HG02852 (cell line): ENCODE measurements around the gene CLIC3.
"Not testable (repeated sequence)": the region's sequence is repeated elsewhere in the genome, so short reads cannot be mapped to it uniquely, and the experiment has no call there.

Experiments
- ATAC-seq: cut with Tn5 transposase; IDR thresholded peaks from one replicate; pipeline ENCODE4 v1.9.1; 2021; ENCODE audit warnings: mild to moderate bottlenecking, moderate library complexity; ENCODE audit not compliant: unreplicated experiment

Gene CLIC3

DNA sequence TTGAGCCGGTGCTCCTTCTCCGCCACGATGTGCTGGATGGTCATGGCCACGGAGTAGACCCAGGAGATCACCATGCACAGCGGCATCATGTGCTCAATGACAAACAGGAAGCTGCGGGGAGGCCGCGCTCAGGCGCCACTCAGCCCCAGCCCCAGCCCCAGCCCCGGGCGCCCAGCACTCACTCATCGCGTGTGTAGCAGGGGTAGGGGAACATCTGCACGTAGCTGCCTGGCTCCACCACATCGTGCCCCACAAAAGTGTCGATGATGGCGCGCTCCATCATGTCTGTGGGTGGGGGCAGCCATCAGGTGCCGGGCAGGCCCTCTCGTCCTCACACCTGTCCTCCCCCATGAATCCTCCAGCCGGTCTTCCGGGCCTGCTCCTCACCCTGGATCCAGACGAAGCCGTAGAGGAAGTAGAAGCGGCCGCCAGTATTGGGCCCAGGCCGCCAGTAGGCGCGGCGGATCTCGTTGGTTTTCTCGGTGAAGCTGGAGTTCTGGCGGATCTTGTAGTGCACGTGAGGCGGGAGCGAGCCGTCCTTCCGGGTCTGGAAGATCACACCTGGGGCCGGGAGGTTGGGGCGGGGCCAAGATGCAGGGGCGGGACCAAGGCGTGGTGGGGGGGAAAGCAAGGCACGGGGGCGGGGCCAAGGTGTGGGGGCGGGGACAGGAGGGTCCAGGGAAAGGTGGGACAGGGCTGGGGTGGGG is 21.6 kb upstream of the CLIC3 start:
- ATAC-seq, result no peak

DNA sequence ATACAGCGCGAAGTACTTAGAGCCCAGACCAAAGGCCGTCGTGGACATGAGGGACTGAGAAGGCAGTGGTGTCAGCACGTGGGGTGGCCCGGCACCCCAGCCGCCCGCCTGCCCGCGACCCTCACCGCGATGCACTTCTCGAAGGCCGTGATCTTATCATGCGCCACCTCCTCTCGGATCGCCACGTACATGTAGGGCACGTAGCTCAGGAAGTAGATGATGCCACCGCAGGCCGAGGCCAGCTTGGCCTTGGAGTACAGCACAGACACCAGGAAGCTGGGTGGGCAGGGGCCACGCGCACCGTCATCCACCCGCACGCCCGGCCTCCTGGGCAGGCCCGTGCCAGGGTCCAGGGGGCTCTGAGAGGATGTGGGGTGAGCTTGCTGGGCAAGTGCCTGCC is 20.7 kb upstream of the CLIC3 start:
- no peak for ATAC-seq

DNA sequence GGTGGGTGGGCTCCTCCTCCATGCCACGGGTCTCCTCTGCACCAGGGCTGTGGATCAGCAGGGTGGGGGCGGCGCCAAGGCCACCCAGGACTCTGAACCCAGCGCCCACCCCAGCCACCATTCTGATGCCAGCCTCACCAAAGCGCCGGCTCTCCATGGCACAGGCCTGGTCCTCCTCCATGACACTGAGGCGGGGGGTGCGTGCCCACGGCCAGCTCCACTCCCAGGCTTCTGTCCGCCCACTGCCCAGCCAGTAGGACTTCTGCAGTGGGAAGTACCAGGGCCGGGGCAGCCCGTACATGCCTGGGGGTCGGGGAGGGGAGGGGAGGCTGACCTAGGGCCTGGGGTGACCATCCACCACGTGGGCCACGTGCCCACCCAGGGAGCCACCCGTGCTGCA is 20.1 kb upstream of the CLIC3 start:
- ATAC-seq, result no peak

- ATAC-seq, result no peak
Measured at GRCh38 chr9:137015976-137016375, 19.6 kb upstream of the CLIC3 start.

- ATAC-seq, result no peak
Measured at GRCh38 chr9:137015540-137015930, 19.2 kb upstream of the CLIC3 start.

- ATAC-seq, result no peak
Measured at GRCh38 chr9:137014776-137015539, 18.6 kb upstream of the CLIC3 start.

DNA sequence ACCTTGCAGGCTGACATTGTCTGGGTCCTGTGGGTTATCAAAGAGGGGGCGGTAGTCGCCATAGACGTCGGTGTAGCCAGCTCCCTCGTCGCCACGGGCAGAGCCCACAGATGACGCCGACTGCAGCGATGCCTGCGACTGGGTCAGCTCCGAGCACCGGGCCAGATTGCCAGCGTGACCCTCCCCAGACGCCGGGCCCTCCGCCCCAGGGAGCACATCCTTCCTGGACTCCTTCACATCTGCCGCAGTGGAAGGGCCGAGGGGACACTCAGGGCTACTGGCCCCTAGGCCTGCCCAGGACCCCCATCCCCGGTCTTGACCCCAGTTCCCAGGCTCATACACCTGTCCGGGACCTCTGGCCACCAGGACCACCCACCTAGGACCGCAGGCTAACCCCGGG is 17.8 kb upstream of the CLIC3 start:
- no peak for ATAC-seq

DNA sequence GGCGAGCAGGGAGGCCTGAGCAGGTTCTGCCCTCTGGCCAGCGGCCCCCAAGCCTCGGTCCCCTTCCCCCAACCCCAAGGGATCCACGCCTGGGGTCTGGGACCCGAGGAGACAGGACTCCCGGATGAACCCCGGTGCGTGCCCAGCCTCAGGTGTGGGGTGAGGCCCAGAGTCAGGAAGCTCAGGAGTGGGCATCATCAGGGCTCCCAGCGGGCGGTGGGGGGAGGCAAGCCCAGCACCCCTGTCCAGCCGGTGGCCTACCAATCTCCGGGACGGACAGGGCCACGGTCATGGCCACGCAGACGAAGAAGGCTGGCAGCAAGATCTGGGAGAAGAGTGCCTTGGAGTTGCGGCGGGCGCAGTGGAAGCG is 17.2 kb upstream of the CLIC3 start:
- ATAC-seq, result no peak

- no peak for ATAC-seq
Measured at GRCh38 chr9:137012694-137013570, 16.6 kb upstream of the CLIC3 start.

DNA sequence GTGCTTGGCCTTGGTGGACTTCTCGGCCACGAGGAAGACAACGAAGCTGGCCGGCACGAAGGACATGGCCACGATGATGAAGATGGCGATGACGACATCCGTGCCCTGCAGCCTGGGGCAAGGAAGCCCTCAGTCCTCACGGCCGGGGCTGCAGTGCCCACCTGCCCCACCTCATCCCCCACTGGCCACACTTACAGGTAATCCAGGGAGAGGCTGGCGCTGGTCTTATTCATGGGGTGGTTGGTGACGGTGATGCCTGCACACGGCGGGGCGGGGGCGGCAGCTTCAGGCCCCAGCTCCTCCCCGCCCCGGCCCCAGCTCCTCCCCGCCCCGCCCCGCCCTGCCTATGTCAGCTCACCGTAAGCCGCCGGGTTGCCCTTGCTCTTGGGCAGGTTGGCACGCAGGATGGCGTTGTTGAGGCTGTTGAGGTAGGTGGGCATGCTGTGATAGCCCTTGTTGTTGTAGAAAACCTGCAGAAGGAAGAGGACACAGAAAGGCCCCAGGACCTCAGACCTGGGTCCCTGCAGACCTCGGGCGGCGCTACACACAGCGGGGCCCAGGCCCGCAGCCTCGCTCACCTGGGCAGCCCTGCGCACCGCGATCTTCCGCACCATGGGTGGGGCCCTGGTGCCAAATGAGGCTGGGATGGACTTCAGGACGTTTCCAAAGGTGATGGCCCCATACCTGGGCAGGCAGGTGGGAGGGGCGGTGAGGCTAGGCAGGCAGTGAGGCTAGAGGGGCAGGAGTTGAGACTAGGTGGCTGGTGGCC is 15.7 kb upstream of the CLIC3 start:
- no peak for ATAC-seq

GRCh38 chr9:137011156-137011555 is 14.8 kb upstream of the CLIC3 start:
- no peak for ATAC-seq

DNA sequence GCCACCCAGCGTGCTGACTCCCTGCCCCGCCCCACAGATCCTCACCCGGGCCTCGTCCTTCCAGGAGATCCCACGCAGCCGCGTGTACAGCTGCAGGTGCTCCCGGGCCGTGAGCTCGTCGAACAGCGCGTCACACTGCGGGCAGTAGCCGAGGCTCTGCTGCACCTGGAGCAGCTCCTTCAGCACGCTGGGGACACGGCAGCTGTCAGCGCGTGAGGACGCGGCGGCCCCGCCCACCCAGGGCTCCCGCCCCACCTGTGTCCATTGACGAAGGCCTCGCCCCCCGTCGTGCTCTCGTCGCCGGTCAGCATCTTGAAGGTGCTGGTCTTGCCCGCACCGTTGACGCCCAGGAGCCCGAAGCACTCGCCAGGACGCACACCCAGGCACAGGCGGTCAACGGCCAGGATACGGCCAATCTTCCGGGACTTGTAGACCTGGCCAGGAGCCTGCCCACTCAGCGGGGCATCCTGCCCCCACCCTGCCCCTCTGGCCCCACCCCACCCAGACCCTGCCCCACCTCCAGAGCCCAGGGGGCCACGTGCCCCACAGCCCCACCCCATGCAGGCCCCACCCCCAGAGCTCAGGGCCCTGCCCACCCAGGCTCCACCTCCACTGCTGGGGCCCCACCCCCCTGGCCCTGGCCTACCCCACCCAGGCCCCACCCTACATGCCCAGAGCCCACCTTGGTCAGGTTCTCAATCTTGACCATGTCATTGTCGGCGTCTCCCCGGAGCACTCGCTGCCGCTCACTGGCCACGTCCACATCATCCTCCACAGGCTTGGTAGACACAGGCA is 13.8 kb upstream of the CLIC3 start:
- no peak for ATAC-seq

- ATAC-seq, result no peak
Measured at GRCh38 chr9:137009217-137009616, 12.8 kb upstream of the CLIC3 start.

- ATAC-seq, result no peak
Measured at GRCh38 chr9:137008312-137008711, 11.9 kb upstream of the CLIC3 start.

DNA sequence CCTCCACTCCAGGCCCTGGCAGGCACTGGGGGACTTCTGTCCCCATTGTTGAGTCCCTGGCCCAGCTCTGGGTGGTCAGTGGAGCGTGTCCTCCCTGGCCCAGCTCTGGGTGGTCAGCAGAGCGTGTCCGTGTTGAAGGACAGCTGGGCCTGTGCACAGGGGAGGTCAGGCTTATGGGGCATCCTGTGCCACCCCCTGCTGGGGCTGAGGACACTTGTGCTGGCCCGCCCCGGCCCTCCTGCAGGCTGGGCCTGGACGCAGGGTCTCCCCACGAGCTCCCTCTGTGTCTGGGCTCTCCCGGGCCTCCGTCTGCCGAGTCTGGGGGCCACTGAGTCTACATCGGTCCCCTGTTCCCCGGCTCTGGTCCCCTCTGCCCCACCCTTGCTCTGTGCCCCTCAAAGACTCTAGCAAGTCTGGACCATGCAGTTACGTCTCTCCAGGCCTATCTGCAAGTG is 11.5 kb upstream of the CLIC3 start:
- ATAC-seq, result no peak

- ATAC-seq, result no peak
Measured at GRCh38 chr9:137007108-137007815, 10.9 kb upstream of the CLIC3 start.

GRCh38 chr9:137006116-137007003 is 10.0 kb upstream of the CLIC3 start:
- ATAC-seq, result no peak

- not testable (repeated sequence) for ATAC-seq
Measured at GRCh38 chr9:137004285-137004684, 7.9 kb upstream of the CLIC3 start.
